SU-DHL-6 (cell line): Measurements from ENCODE around the gene ARHGAP26.

Experiments
- H2AFZ ChIP-seq: fragments of 200-600 bp; sonication (generic); 2 replicates; pipeline ENCODE4 v1.6.1; 2014; ENCODE audit warnings: low read depth, mild to moderate bottlenecking, moderate library complexity, mixed read lengths, antibody characterized with exemption, low read length; ENCODE audit not compliant: severe bottlenecking
- H3F3A ChIP-seq: fragments of 200-600 bp; shearing (Covaris generic); 2 replicates; pipeline ENCODE4 v1.6.0; 2016; ENCODE audit warnings: antibody characterized with exemption, mild to moderate bottlenecking; ENCODE audit not compliant: insufficient read depth
- H3K27ac ChIP-seq: fragments of 200-600 bp; sonication (generic); 2 replicates; pipeline ENCODE4 v1.5.1; 2016; ENCODE audit warnings: low read depth, mild to moderate bottlenecking, low read length, moderate library complexity, mixed read lengths
- H3K27me3 ChIP-seq: fragments of 200-600 bp; sonication (generic), shearing (Covaris generic); 2 replicates; pipeline ENCODE4 v1.6.0; 2014; ENCODE audit warnings: mild to moderate bottlenecking, low read length
- H3K36me3 ChIP-seq: fragments of 200-600 bp; sonication (generic); 2 replicates; pipeline ENCODE4 v1.6.1; 2014; ENCODE audit warnings: mild to moderate bottlenecking, low read length, mixed read lengths
- H3K4me2 ChIP-seq: fragments of 300-600, 200-600 bp; shearing (Covaris generic), sonication (generic); 2 replicates; pipeline ENCODE4 v1.6.0; 2014; ENCODE audit warnings: low read length, low read depth, mild to moderate bottlenecking; ENCODE audit not compliant: poor library complexity, severe bottlenecking
- H3K4me3 ChIP-seq: fragments of 200-600 bp; sonication (generic); 2 replicates; pipeline ENCODE4 v1.5.1; 2014; ENCODE audit warnings: antibody characterized with exemption, low read length, mild to moderate bottlenecking, mixed read lengths; ENCODE audit not compliant: insufficient read depth, poor library complexity, severe bottlenecking
- H3K79me2 ChIP-seq: fragments of 200-600 bp; sonication (generic); 2 replicates; pipeline ENCODE4 v1.6.1; 2014; ENCODE audit warnings: mild to moderate bottlenecking, low read length, moderate library complexity; ENCODE audit not compliant: insufficient read depth
- H3K9ac ChIP-seq: fragments of 200-600 bp; sonication (generic); 2 replicates; pipeline ENCODE4 v1.7.0; 2014; ENCODE audit warnings: mild to moderate bottlenecking, low read length
- H3K9me2 ChIP-seq: fragments of 200-600 bp; sonication (generic); replicated peaks from 2 replicates; pipeline ENCODE4 v1.6.1; 2014; ENCODE audit warnings: low read length; ENCODE audit not compliant: insufficient read depth
- H3K9me3 ChIP-seq: fragments of 200-600 bp; sonication (generic); 2 replicates; pipeline ENCODE4 v1.6.1; 2014; ENCODE audit warnings: low read length, mixed read lengths; ENCODE audit not compliant: insufficient read depth
- H4K20me1 ChIP-seq: fragments of 200-600 bp; sonication (generic); 2 replicates; pipeline ENCODE4 v1.6.1; 2014; ENCODE audit warnings: low read depth, mild to moderate bottlenecking, antibody characterized with exemption, low read length, moderate library complexity, mixed read lengths
- EZH2phosphoT487 ChIP-seq: fragments of 200-600 bp; sonication (generic), shearing (Covaris generic); conservative IDR thresholded peaks from 2 replicates; pipeline ENCODE4 v1.6.1; 2018; ENCODE audit warnings: mild to moderate bottlenecking, antibody characterized with exemption, low read length, moderate library complexity, mixed read lengths
- TF ChIP-seq, protein P1 (sequence below): fragments of 200-600 bp; sonication (generic); IDR thresholded peaks from one replicate; pipeline ENCODE4 v1.5.1; 2017; ENCODE audit warnings: antibody characterized with exemption, mild to moderate bottlenecking, low read length, moderate library complexity; ENCODE audit not compliant: insufficient read depth, poor library complexity, severe bottlenecking

ARHGAP26 gene

GRCh38 chr5:142939006-142939405, 168.8 kb downstream of the ARHGAP26 start:
- TF ChIP-seq, protein P1, sequence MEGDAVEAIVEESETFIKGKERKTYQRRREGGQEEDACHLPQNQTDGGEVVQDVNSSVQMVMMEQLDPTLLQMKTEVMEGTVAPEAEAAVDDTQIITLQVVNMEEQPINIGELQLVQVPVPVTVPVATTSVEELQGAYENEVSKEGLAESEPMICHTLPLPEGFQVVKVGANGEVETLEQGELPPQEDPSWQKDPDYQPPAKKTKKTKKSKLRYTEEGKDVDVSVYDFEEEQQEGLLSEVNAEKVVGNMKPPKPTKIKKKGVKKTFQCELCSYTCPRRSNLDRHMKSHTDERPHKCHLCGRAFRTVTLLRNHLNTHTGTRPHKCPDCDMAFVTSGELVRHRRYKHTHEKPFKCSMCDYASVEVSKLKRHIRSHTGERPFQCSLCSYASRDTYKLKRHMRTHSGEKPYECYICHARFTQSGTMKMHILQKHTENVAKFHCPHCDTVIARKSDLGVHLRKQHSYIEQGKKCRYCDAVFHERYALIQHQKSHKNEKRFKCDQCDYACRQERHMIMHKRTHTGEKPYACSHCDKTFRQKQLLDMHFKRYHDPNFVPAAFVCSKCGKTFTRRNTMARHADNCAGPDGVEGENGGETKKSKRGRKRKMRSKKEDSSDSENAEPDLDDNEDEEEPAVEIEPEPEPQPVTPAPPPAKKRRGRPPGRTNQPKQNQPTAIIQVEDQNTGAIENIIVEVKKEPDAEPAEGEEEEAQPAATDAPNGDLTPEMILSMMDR, result no peak
- no peak for TF ChIP-seq EZH2phosphoT487
- H3K36me3 ChIP-seq, result no peaks in the 10 kb centered on the region
- no peak overlapping the region for H3K9ac ChIP-seq
- no peaks in the 10 kb centered on the region for H4K20me1 ChIP-seq
- H2AFZ ChIP-seq, result no peak overlapping the region
- H3K4me2 ChIP-seq, result no peak overlapping the region
- H3K27me3 ChIP-seq, result no peaks in the 10 kb centered on the region
- no peak overlapping the region for H3K27ac ChIP-seq
- no peak overlapping the region for H3K4me3 ChIP-seq
- no peaks in the 10 kb centered on the region for H3K9me2 ChIP-seq
- H3K79me2 ChIP-seq, result no peaks in the 10 kb centered on the region
- no peaks in the 10 kb centered on the region for H3K9me3 ChIP-seq
- H3F3A ChIP-seq, result no peaks in the 10 kb centered on the region

DNA sequence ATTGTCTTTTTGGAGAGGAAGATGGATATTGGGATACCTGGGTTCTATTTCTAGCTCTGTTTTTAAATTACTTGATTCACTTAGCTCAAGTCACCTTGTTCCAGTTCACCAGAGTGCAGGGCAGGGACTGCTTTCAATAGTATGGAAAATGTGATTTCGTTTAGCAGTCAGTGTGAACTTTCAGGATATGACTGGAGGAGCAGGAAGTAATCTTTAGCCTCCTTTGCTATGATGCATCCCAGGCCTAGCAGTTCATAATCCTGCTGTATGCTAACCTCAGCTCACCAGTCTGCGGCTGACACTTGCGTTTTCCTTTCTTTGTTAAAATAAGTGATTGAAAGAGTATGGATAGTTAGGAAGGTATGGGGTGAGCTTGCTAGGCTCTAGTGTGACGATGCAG, 169.7 kb downstream of the ARHGAP26 start:
- Histone ChIP-seq H3K36me3 (no peaks in the 10 kb centered on the region), H3K9ac (no peak overlapping the region), H3K79me2 (no peaks in the 10 kb centered on the region), H3K27me3 (no peaks in the 10 kb centered on the region), H3K4me3 (no peak overlapping the region), H3K27ac (no peak overlapping the region), H3K4me2 (no peak overlapping the region), H3K9me2 (no peaks in the 10 kb centered on the region), H3F3A (no peaks in the 10 kb centered on the region), H2AFZ (no peak overlapping the region), H3K9me3 (no peaks in the 10 kb centered on the region), H4K20me1 (no peaks in the 10 kb centered on the region)
- TF ChIP-seq, protein P1, result no peak
- no peak for TF ChIP-seq EZH2phosphoT487

- Histone ChIP-seq H3K27ac (no peak overlapping the region), H3K4me2 (no peak overlapping the region), H3K4me3 (no peak overlapping the region), H4K20me1 (no peaks in the 10 kb centered on the region), H3K9ac (no peak overlapping the region), H2AFZ (no peak overlapping the region), H3K9me2 (no peaks in the 10 kb centered on the region), H3K9me3 (no peaks in the 10 kb centered on the region), H3K36me3 (no peaks in the 10 kb centered on the region), H3F3A (no peaks in the 10 kb centered on the region), H3K27me3 (no peaks in the 10 kb centered on the region), H3K79me2 (no peaks in the 10 kb centered on the region)
- TF ChIP-seq, protein P1, result no peak
- TF ChIP-seq EZH2phosphoT487, result no peak
These were observed 171.1 kb downstream of the ARHGAP26 start for GRCh38 chr5:142941245-142941644.
